ENCODE measurements around the gene GATA6.
"Not testable (repeated sequence)": the region's sequence is repeated elsewhere in the genome, so short reads cannot be mapped to it uniquely, and the experiment has no call there.

GRCh38 chr18:22220585-22220984 is 51.2 kb downstream of the GATA6 start:
- not testable (repeated sequence) for TF ChIP-seq EZH2 (IDR thresholded peaks at IDR 0.05; ENCODE audit: insufficient read depth, poor library complexity, severe bottlenecking); EZH2phosphoT487 (IDR thresholded peaks at IDR 0.05; ENCODE audit: insufficient read depth, low read depth)

Data from GM23248 (cell line).